H1 (cell line): ENCODE results near the gene GLUL. TPM values are rescaled to one million over a fixed set of nuclear protein-coding genes. Genes with fewer than 3 reads are reported as not detected.

Source experiments
- ZNF274 ChIP-seq: IDR thresholded peaks from 2 replicates; pipeline ENCODE4 v1.7.0; 2012; ENCODE audit warnings: low read length, borderline replicate concordance; ENCODE audit errors: extremely low read depth
- polyA plus RNA-seq, 7 experiments: library from polyadenylated mRNA; depleted of rRNA in 3 of 7; stranded (reverse) in 5 of 7; unstranded in 2 of 7; fragments of >200 nt in 5 of 7; fragments of 200-250 nt in 2 of 7; gene quantifications; 1 replicate in 5 of 7; 2 replicates in 1 of 7; 4 replicates in 1 of 7; pipeline versions ENCODE4 v1.2.1 to v1.2.3, GENCODE V29; 2011 to 2013; ENCODE audit warnings: missing spikeins in 2 of 7, mixed read lengths in 2 of 7
- total RNA-seq: library from RNA; stranded (reverse); fragmentation: NEBNext Ultra II Directional; extraction: Animal tissue kit (Norgen Biotek cat#: 25700); gene quantifications from 2 replicates; pipeline ENCODE4 v1.2.1, GENCODE V29; 2021
- TF ChIP-seq, protein P1 (sequence below): IDR thresholded peaks from 2 replicates; pipeline ENCODE4 v1.6.1; 2011; ENCODE audit warnings: low read depth, mild to moderate bottlenecking, low read length; ENCODE audit not compliant: insufficient read depth

GLUL gene
- total and polyA plus RNA-seq, 2 of the 8 experiments (the other 6 are each of a cell fraction or from before 2014, with no cell fraction given): 261 to 453 TPM

DNA sequence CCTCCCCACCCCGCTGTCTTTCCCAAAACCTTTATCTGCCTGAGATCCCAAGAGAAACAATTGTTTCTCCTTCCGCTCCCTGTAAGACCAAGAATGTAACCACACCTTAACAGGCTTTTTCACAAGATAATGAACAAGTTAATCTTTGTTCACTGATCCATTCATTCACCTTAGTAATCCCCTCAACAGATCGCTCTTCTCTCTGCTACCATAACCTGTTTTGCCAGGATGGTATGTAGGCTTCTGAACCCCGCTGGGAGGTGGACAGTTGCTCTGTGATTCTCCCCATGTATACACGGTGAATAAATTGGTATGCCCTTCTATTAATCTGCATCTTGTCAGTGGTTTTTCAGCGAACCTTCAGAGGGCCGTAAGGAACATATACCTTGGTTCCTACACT is 39.7 kb upstream of the GLUL start (continued):
- TF ChIP-seq, protein P1, sequence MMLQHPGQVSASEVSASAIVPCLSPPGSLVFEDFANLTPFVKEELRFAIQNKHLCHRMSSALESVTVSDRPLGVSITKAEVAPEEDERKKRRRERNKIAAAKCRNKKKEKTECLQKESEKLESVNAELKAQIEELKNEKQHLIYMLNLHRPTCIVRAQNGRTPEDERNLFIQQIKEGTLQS: no peak
- TF ChIP-seq ZNF274: no peak
- TF ChIP-seq, all 59 proteins: peak for 0
